ENCODE measurements around the gene BATF. TPM values are rescaled to one million over a fixed set of nuclear protein-coding genes. Genes with fewer than 3 reads are reported as not detected.

The BATF gene
- total and polyA plus RNA-seq, 4 donors, result 2.1 to 8.0 (median 2.9) TPM

DNA sequence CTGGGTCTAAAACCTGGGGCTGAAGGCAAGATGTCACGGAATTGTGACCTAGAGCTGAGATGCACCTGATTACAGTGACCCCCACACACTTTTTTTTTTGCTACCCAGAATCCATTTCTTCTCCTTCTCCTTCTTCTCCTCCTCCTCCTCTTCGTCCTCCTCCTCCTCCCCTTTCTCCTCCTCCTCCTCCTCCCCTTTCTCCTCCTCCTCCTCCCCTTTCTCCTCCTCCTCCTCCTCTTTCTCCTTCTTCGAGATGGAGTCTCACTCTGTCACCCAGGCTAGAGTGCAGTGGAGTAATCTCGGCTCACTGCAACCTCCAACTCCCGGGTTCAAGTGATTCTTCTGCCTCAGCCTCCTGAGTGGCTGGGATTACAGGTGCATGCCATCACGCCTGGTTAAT is 36.8 kb downstream of the BATF start:
- H3K9me3 ChIP-seq (ENCODE audit: control insufficient read depth, low read length), result peaks cover 2% of the 10 kb centered on the region
- H3K4me3 ChIP-seq (ENCODE audit: low read length in 2 of 2), result no peak overlapping the region
- H3K27ac ChIP-seq (ENCODE audit: low read depth in 1 of 2, low read length in 2 of 2), result no peak overlapping the region
- H3K4me1 ChIP-seq (ENCODE audit: control insufficient read depth in 1 of 2, insufficient read depth in 2 of 2, low read length in 2 of 2), result no peaks in the 10 kb centered on the region
- intact Hi-C loops (cut with DNase I), result no loop called here
- 88 to 92% methylated on average over 6 of the region's 6 CpGs for WGBS, 2 donors
- ATAC-seq (ENCODE audit: low FRiP score), result no peak
- H3K36me3 ChIP-seq (ENCODE audit: control insufficient read depth in 1 of 2, insufficient read depth in 2 of 2, low read length in 1 of 2), result no peaks in the 10 kb centered on the region
- H3K27me3 ChIP-seq (ENCODE audit: control insufficient read depth in 1 of 2, insufficient read depth in 2 of 2, low read length in 1 of 2), result no peaks in the 10 kb centered on the region
- no peak for DNase-seq

DNA sequence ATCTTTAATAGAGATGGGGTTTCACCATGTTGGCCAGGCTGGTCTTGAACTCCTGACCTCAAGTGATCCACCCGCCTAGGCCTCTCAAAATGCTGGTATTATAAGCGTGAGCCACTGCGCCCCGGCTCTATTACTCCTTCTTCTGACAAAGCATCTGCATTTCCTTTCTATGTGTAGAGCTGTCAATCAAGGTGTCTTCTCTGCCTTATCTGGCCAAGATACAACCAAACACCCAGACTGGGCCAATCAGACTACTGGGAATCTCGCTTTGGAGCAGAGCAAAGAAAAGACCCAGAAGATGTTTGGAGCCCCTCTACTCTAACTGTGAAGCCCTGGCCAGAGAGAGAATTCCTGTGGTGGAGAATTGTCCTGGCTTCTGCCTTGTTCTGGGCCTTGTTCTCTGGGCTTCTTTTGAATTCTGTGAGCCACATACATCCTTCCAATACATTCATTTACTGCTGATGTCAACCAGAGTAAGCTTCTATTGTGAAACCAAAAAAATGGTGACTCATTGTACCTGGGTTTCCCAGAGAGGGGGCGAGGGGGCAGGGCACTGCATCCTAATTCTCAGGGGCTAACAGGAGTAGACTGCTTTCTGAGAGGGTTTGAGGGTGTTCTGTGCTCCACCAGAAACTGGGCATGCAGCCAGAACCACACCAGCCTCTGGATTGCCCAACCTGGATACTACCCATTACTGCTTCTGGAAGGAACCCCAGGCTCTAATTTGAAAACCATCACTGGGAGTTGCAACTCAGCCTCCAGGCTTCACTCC is 37.4 kb downstream of the BATF start:
- no peak overlapping the region for H3K27ac ChIP-seq (ENCODE audit: low read depth in 1 of 2, low read length in 2 of 2)
- peaks cover 2% of the 10 kb centered on the region for H3K9me3 ChIP-seq (ENCODE audit: control insufficient read depth, low read length)
- no peak overlapping the region for H3K4me3 ChIP-seq (ENCODE audit: low read length in 2 of 2)
- H3K27me3 ChIP-seq (ENCODE audit: control insufficient read depth in 1 of 2, insufficient read depth in 2 of 2, low read length in 1 of 2), result no peaks in the 10 kb centered on the region
- 94 to 96% methylated on average over 6 of the region's 6 CpGs for WGBS, 2 donors
- ATAC-seq (ENCODE audit: low FRiP score), result no peak
- H3K4me1 ChIP-seq (ENCODE audit: control insufficient read depth in 1 of 2, insufficient read depth in 2 of 2, low read length in 2 of 2), result no peaks in the 10 kb centered on the region
- DNase-seq, result no peak
- H3K36me3 ChIP-seq (ENCODE audit: control insufficient read depth in 1 of 2, insufficient read depth in 2 of 2, low read length in 1 of 2), result no peaks in the 10 kb centered on the region
- intact Hi-C loops (cut with DNase I), result loop anchor here in 1 of 2 donors (2.0 kb wide), 1 partner anchor 251 kb away; no protein-coding TSS in a partner anchor

DNA sequence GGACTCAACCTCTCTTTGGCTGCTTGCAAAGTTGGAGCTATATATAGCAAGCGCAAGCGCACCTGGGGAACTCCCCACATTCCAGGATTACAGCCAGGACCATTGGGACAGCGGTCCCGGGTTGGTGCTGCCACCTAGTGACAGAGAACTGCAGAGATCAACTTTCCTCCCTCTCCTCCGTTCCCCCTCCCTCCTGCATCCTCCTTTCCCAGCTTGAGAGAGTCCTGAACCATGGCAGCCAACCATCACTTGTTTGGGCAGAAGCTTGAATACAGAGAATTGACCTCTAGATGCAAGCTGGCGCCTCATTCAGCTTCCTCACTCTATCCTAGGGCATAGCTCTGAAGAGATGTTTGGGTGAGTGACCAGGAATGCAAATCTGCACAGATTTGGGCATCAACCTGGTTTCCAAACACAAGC is 38.8 kb downstream of the BATF start:
- DNase-seq, result peak; percentile 77 to 85
- 0 to 2% methylated on average over 6 of the region's 6 CpGs for WGBS, 2 donors
- intact Hi-C loops (cut with DNase I), result loop anchor here in 1 of 2 donors (2.0 kb wide), 1 partner anchor 252 kb away; no protein-coding TSS in a partner anchor

DNA sequence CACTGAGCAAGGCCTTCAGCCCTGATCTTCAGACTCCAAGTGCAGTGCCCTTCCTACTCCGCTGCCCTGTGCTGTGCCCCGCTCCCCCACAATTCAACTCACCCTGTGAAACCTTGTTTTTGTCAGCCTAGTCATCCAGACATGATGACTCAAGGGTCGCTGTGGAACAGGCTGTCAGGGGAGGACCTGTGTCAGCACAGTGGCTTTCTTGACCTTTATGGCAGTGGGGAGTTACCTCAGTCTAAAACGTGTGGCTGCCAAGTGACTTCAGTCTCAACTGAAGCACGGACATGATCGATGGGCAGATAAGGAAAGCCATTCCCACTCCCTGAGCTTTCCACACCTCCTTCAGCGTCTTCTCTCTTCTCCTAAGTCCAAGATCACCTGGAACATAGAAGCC is 39.8 kb downstream of the BATF start:
- H3K36me3 ChIP-seq (ENCODE audit: control insufficient read depth in 1 of 2, insufficient read depth in 2 of 2, low read length in 1 of 2), result no peaks in the 10 kb centered on the region
- intact Hi-C loops (cut with DNase I), result no loop called here
- ATAC-seq (ENCODE audit: low FRiP score), result no peak

More for the DNA sequence above, 38.8 kb downstream of the BATF start:
- ATAC-seq (ENCODE audit: low FRiP score), result peak; percentile 70
- Histone ChIP-seq H3K9me3 (ENCODE audit: control insufficient read depth, low read length) (peaks cover 2% of the 10 kb centered on the region), H3K4me3 (ENCODE audit: low read length in 2 of 2) (no peak overlapping the region), H3K36me3 (ENCODE audit: control insufficient read depth in 1 of 2, insufficient read depth in 2 of 2, low read length in 1 of 2) (no peaks in the 10 kb centered on the region), H3K4me1 (ENCODE audit: control insufficient read depth in 1 of 2, insufficient read depth in 2 of 2, low read length in 2 of 2) (no peaks in the 10 kb centered on the region), H3K27me3 (ENCODE audit: control insufficient read depth in 1 of 2, insufficient read depth in 2 of 2, low read length in 1 of 2) (no peaks in the 10 kb centered on the region), H3K27ac (ENCODE audit: low read depth in 1 of 2, low read length in 2 of 2) (no peak overlapping the region)

DNA sequence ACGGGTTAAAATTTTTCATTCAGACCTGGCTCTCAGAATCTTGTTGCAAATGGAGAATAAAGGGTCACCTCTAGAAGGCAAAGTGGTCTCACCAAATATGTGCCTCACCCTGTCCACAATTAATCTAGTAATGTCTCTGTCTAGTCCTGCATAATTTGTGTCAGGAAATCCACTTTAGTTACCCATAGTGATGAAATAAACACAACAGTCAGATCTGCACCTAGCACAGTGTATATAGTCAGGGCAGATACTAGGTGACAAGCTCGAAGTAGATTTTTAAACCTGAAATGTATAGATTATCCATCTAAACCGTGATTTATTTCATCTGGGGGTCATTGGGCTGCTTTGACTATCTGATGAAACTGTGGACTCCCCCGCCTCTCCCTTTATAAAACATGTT is 40.2 kb downstream of the BATF start:
- H3K9me3 ChIP-seq (ENCODE audit: control insufficient read depth, low read length), result peaks cover 2% of the 10 kb centered on the region
- no peak overlapping the region for H3K27ac ChIP-seq (ENCODE audit: low read depth in 1 of 2, low read length in 2 of 2)
- intact Hi-C loops (cut with DNase I), result no loop called here
- DNase-seq (no peak), ATAC-seq (ENCODE audit: low FRiP score) (no peak)
- no peaks in the 10 kb centered on the region for H3K4me1 ChIP-seq (ENCODE audit: control insufficient read depth in 1 of 2, insufficient read depth in 2 of 2, low read length in 2 of 2)
- H3K36me3 ChIP-seq (ENCODE audit: control insufficient read depth in 1 of 2, insufficient read depth in 2 of 2, low read length in 1 of 2), result no peaks in the 10 kb centered on the region
- 82 to 84% methylated on average over 4 of the region's 4 CpGs for WGBS, 2 donors
- no peaks in the 10 kb centered on the region for H3K27me3 ChIP-seq (ENCODE audit: control insufficient read depth in 1 of 2, insufficient read depth in 2 of 2, low read length in 1 of 2)
- H3K4me3 ChIP-seq (ENCODE audit: low read length in 2 of 2), result no peak overlapping the region

More for the DNA sequence above, 39.8 kb downstream of the BATF start:
- WGBS, 2 donors, result 61% methylated on average over 7 of the region's 7 CpGs
- peaks cover 2% of the 10 kb centered on the region for H3K9me3 ChIP-seq (ENCODE audit: control insufficient read depth, low read length)
- no peaks in the 10 kb centered on the region for H3K27me3 ChIP-seq (ENCODE audit: control insufficient read depth in 1 of 2, insufficient read depth in 2 of 2, low read length in 1 of 2)
- H3K4me1 ChIP-seq (ENCODE audit: control insufficient read depth in 1 of 2, insufficient read depth in 2 of 2, low read length in 2 of 2), result no peaks in the 10 kb centered on the region
- H3K27ac ChIP-seq (ENCODE audit: low read depth in 1 of 2, low read length in 2 of 2), result no peak overlapping the region
- no peak for DNase-seq
- H3K4me3 ChIP-seq (ENCODE audit: low read length in 2 of 2), result no peak overlapping the region

DNA sequence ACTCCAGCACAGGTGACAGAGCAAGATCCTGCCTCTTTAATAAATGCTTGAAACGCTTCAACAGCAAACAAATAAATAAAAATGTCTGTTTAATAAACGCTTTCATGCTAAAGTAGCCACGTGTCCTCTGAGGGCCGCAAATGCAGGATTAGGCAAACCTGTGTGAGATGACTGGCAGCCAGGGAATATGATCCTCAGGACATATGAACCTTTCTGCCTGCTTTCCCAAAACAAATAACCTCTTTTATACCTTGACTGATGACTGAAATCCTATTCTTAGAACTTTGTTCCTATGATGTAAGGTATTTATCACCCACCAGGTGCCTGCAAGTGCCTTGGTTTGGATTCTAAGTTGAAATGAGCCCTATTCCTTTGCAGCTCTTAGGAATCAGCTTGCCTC is 41.7 kb downstream of the BATF start:
- DNase-seq (no peak), ATAC-seq (ENCODE audit: low FRiP score) (no peak)
- intact Hi-C loops (cut with DNase I), result no loop called here
- WGBS, 2 donors, result 73% methylated on average over 4 of the region's 4 CpGs
- Histone ChIP-seq H3K4me3 (ENCODE audit: low read length in 2 of 2) (no peak overlapping the region), H3K36me3 (ENCODE audit: control insufficient read depth in 1 of 2, insufficient read depth in 2 of 2, low read length in 1 of 2) (no peaks in the 10 kb centered on the region), H3K9me3 (ENCODE audit: control insufficient read depth, low read length) (no peaks in the 10 kb centered on the region), H3K27me3 (ENCODE audit: control insufficient read depth in 1 of 2, insufficient read depth in 2 of 2, low read length in 1 of 2) (no peaks in the 10 kb centered on the region), H3K27ac (ENCODE audit: low read depth in 1 of 2, low read length in 2 of 2) (no peak overlapping the region), H3K4me1 (ENCODE audit: control insufficient read depth in 1 of 2, insufficient read depth in 2 of 2, low read length in 2 of 2) (no peaks in the 10 kb centered on the region)

DNA sequence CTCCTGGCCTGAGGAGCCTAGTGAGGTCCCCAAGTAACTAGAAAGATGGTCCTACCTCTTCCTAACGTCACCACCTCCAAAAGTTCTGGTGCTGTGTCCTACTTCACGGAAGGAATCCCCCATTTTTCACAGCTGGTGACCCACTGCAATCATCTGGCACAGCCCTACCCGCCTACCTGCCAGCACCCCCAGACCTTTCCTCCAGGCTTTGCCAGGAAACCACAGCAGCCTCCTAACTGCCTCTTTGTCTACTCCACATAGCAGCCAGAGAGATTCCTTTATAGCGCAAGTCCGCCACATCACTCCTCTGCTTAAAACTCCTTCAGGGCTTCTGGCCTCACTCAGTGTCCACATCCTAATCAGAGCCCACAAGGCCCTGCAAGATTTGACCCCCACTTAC is 42.8 kb downstream of the BATF start:
- intact Hi-C loops (cut with DNase I), result no loop called here
- no peak overlapping the region for H3K27ac ChIP-seq (ENCODE audit: low read depth in 1 of 2, low read length in 2 of 2)
- 80 to 83% methylated on average over 5 of the region's 5 CpGs for WGBS, 2 donors
- DNase-seq (no peak), ATAC-seq (ENCODE audit: low FRiP score) (no peak)
- no peaks in the 10 kb centered on the region for H3K4me1 ChIP-seq (ENCODE audit: control insufficient read depth in 1 of 2, insufficient read depth in 2 of 2, low read length in 2 of 2)
- H3K9me3 ChIP-seq (ENCODE audit: control insufficient read depth, low read length), result no peaks in the 10 kb centered on the region
- H3K4me3 ChIP-seq (ENCODE audit: low read length in 2 of 2), result no peak overlapping the region
- no peaks in the 10 kb centered on the region for H3K27me3 ChIP-seq (ENCODE audit: control insufficient read depth in 1 of 2, insufficient read depth in 2 of 2, low read length in 1 of 2)
- no peaks in the 10 kb centered on the region for H3K36me3 ChIP-seq (ENCODE audit: control insufficient read depth in 1 of 2, insufficient read depth in 2 of 2, low read length in 1 of 2)

DNA sequence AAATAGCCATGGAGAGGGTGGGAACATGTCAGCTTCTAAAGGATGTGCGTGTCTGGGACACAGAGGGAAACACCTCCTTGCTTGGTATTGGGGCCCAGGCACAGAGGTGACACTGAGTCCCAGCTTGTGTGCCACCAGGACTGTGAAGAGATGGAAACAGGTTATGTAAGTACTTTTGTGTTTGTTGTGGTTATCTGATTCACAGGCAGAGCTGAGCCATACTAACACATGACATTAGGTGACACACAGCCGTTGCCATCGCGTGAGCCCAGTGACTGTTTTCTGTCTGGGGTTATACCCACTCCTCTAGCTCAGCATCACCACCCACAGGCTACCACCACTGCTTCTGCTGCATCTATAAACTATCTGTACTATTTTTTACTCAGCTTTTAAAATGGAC is 44.1 kb downstream of the BATF start:
- 59 to 60% methylated on average over 4 of the region's 4 CpGs for WGBS, 2 donors
- H3K36me3 ChIP-seq (ENCODE audit: control insufficient read depth in 1 of 2, insufficient read depth in 2 of 2, low read length in 1 of 2), result no peaks in the 10 kb centered on the region
- no peak for ATAC-seq (ENCODE audit: low FRiP score)
- DNase-seq, result no peak
- no peak overlapping the region for H3K27ac ChIP-seq (ENCODE audit: low read depth in 1 of 2, low read length in 2 of 2)
- H3K27me3 ChIP-seq (ENCODE audit: control insufficient read depth in 1 of 2, insufficient read depth in 2 of 2, low read length in 1 of 2), result no peaks in the 10 kb centered on the region
- H3K4me1 ChIP-seq (ENCODE audit: control insufficient read depth in 1 of 2, insufficient read depth in 2 of 2, low read length in 2 of 2), result no peaks in the 10 kb centered on the region
- intact Hi-C loops (cut with DNase I), result no loop called here
- H3K4me3 ChIP-seq (ENCODE audit: low read length in 2 of 2), result no peak overlapping the region
- no peaks in the 10 kb centered on the region for H3K9me3 ChIP-seq (ENCODE audit: control insufficient read depth, low read length)

DNA sequence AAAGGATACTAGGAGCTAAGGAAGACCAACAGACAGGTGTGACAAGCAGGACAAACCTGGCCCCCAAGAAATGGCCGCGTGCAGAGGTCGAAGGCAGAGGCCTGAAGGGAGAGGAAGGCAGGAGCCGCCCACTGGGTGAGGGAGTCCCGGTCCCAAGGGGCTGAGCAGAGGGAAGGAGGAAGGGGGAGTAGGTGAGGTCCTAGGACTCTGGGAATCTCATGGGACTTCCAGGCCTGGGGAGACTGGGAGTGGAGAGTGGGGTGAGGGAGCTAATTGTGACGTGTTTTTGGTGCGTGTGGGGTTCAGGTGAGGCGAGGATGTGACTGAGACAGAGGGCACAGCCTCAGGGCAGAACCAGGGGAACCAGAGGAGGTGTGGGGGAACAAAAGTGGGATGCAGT is 44.5 kb downstream of the BATF start:
- H3K27ac ChIP-seq (ENCODE audit: low read depth in 1 of 2, low read length in 2 of 2), result no peak overlapping the region
- ATAC-seq (ENCODE audit: low FRiP score) (no peak), DNase-seq (no peak)
- H3K4me1 ChIP-seq (ENCODE audit: control insufficient read depth in 1 of 2, insufficient read depth in 2 of 2, low read length in 2 of 2), result no peaks in the 10 kb centered on the region
- intact Hi-C loops (cut with DNase I), result no loop called here
- no peaks in the 10 kb centered on the region for H3K36me3 ChIP-seq (ENCODE audit: control insufficient read depth in 1 of 2, insufficient read depth in 2 of 2, low read length in 1 of 2)
- H3K27me3 ChIP-seq (ENCODE audit: control insufficient read depth in 1 of 2, insufficient read depth in 2 of 2, low read length in 1 of 2), result no peaks in the 10 kb centered on the region
- no peak overlapping the region for H3K4me3 ChIP-seq (ENCODE audit: low read length in 2 of 2)
- 76 to 81% methylated on average over 8 of the region's 8 CpGs for WGBS, 2 donors
- H3K9me3 ChIP-seq (ENCODE audit: control insufficient read depth, low read length), result no peaks in the 10 kb centered on the region
